ENCODE results near the gene FSIP1.

- TF ChIP-seq, protein P1, sequence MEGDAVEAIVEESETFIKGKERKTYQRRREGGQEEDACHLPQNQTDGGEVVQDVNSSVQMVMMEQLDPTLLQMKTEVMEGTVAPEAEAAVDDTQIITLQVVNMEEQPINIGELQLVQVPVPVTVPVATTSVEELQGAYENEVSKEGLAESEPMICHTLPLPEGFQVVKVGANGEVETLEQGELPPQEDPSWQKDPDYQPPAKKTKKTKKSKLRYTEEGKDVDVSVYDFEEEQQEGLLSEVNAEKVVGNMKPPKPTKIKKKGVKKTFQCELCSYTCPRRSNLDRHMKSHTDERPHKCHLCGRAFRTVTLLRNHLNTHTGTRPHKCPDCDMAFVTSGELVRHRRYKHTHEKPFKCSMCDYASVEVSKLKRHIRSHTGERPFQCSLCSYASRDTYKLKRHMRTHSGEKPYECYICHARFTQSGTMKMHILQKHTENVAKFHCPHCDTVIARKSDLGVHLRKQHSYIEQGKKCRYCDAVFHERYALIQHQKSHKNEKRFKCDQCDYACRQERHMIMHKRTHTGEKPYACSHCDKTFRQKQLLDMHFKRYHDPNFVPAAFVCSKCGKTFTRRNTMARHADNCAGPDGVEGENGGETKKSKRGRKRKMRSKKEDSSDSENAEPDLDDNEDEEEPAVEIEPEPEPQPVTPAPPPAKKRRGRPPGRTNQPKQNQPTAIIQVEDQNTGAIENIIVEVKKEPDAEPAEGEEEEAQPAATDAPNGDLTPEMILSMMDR (IDR thresholded peaks at IDR 0.05) = no peak
- TF ChIP-seq POLR2AphosphoS5 (IDR thresholded peaks at IDR 0.05) = no peak
Observed at GRCh38 chr15:39789736-39790135, 7.1 kb upstream of the FSIP1 start.

Measured in sigmoid colon (tissue), 4 donors.